ENCODE data around the gene SHOX. TPM values are rescaled to one million over a fixed set of nuclear protein-coding genes. Genes with fewer than 3 reads are reported as not detected.
A peak's percentile ranks its signal among the peaks of the same experiment; 100 is the strongest.

SHOX gene
- total RNA-seq, 6 experiments from 2014 or later: not detected

DNA sequence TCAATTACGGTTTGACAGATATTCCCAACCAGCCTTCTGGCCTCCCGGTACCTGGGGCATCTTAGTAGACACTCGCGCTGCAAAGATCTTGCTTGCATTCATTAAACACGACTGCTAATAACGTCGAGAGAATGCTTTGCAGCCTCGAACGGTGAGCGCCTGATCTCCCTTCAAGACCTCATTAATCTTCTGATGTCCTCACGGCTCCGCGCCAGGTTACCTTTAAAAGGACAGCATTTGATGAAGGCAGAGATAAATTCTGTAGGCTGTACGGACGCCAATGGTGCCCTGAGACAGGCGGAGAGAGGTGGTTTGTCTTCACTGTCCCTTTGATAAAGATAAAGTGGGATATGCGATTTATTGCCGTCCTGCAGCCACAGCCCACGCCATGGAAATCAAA lies 64.2 kb downstream of the SHOX start:
- no peak for DNase-seq
- WGBS (ENCODE audit: insufficient coverage, low coverage, low lambda C conversion rate, missing lambda C conversion rate): 73% methylated on average over 19 of the region's 19 CpGs
- H3K9me3 ChIP-seq: no peaks in the 10 kb centered on the region

DNA sequence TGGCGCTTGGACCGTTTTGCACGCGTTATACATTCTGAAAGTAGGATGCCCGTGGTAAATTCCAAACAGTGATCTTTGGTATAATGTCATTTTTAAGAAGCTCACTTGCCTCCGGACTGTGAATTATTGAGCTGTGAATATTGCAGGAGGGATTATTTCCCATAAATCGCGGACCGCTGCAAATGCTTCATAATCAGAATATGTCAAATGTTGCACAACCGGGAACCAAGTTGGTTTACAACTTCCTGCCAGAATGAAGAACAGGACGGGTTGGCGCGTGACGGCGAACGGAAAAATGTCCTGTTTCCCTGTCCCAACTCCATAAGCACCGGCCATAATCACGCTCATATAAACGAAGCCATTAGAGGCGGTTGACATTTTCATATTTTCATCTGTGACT lies 67.6 kb downstream of the SHOX start:
- Histone ChIP-seq H3K27ac (no peak overlapping the region), H3K9me3 (no peaks in the 10 kb centered on the region), H3K27me3 (no peaks in the 10 kb centered on the region), H3K4me3 (no peak overlapping the region), H3K36me3 (no peaks in the 10 kb centered on the region), H3K4me1 (no peaks in the 10 kb centered on the region)
- TF ChIP-seq POLR2A (IDR thresholded peaks at IDR 0.05): no peak
- TF ChIP-seq, protein P1, sequence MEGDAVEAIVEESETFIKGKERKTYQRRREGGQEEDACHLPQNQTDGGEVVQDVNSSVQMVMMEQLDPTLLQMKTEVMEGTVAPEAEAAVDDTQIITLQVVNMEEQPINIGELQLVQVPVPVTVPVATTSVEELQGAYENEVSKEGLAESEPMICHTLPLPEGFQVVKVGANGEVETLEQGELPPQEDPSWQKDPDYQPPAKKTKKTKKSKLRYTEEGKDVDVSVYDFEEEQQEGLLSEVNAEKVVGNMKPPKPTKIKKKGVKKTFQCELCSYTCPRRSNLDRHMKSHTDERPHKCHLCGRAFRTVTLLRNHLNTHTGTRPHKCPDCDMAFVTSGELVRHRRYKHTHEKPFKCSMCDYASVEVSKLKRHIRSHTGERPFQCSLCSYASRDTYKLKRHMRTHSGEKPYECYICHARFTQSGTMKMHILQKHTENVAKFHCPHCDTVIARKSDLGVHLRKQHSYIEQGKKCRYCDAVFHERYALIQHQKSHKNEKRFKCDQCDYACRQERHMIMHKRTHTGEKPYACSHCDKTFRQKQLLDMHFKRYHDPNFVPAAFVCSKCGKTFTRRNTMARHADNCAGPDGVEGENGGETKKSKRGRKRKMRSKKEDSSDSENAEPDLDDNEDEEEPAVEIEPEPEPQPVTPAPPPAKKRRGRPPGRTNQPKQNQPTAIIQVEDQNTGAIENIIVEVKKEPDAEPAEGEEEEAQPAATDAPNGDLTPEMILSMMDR (IDR thresholded peaks at IDR 0.05): no peak
- WGBS (ENCODE audit: insufficient coverage, low coverage, low lambda C conversion rate, missing lambda C conversion rate): 71% methylated on average over 18 of the region's 20 CpGs
- intact Hi-C loops (cut with DNase I): no loop called here
- ATAC-seq (no peak), DNase-seq (peak in 1 of 3 donors; percentile 22)

More for the DNA sequence above, 64.2 kb downstream of the SHOX start:
- ATAC-seq: no peak
- no peak overlapping the region for H3K27ac ChIP-seq
- H3K27me3 ChIP-seq: no peaks in the 10 kb centered on the region
- no peak overlapping the region for H3K4me3 ChIP-seq
- TF ChIP-seq, protein P1 (IDR thresholded peaks at IDR 0.05): no peak
- no peak for TF ChIP-seq POLR2A (IDR thresholded peaks at IDR 0.05)
- intact Hi-C loops (cut with DNase I): no loop called here
- H3K4me1 ChIP-seq: no peaks in the 10 kb centered on the region
- H3K36me3 ChIP-seq: no peaks in the 10 kb centered on the region

DNA sequence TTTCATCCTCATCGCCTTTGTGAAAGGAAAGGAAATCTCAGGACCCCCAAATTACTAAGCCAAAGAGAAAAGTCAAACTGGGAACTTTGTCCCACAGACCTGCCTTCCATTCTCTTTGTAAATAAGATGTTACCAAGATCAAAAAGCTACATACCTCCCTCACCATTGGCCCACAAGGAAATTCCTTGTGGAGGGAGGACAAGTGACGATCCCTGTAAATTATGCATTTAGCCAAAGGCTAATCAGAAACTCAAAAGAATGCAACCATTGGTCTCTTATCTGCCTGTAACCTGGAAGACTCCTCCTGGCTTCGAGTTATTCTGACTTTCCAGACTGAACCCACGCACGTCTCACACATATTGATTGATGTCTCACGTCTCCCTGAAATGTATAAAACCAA lies 70.3 kb downstream of the SHOX start:
- DNase-seq (no peak), ATAC-seq (no peak)
- Histone ChIP-seq H3K27me3 (no peaks in the 10 kb centered on the region), H3K9me3 (no peaks in the 10 kb centered on the region), H3K4me3 (no peak overlapping the region), H3K36me3 (no peaks in the 10 kb centered on the region), H3K27ac (no peak overlapping the region), H3K4me1 (no peaks in the 10 kb centered on the region)
- 29% methylated on average over 6 of the region's 6 CpGs for WGBS (ENCODE audit: insufficient coverage, low coverage, low lambda C conversion rate, missing lambda C conversion rate)
- TF ChIP-seq, protein P1 (IDR thresholded peaks at IDR 0.05): no peak
- no peak for TF ChIP-seq POLR2A (IDR thresholded peaks at IDR 0.05)
- intact Hi-C loops (cut with DNase I): no loop called here

DNA sequence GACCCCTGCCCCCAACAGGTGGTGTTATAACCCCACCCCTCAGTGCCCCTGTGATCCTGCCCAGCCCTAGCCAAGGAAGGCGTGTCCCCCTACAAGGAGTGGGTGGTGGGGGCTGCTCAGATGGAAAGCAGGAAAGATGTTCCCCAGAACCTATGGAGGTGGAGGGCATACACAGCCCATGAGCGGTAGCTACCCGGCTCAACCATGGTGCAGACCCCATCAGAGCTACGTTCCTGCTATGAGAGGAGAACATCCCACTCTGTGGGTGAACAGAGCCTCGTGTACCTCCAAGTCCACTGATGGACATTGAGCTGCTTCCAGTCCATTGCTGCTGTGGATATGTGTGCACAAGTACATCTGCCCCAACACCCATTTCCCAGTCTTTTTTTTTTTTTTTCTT lies 71.1 kb downstream of the SHOX start:
- intact Hi-C loops (cut with DNase I): no loop called here
- no peak for TF ChIP-seq POLR2A (IDR thresholded peaks at IDR 0.05)
- TF ChIP-seq, protein P1 (IDR thresholded peaks at IDR 0.05): no peak
- H3K27me3 ChIP-seq: no peaks in the 10 kb centered on the region
- no peaks in the 10 kb centered on the region for H3K9me3 ChIP-seq
- 43% methylated on average over 1 of the region's 5 CpGs for WGBS (ENCODE audit: insufficient coverage, low coverage, low lambda C conversion rate, missing lambda C conversion rate)
- DNase-seq: peak in 1 of 3 donors; percentile 35
- no peak overlapping the region for H3K27ac ChIP-seq
- no peaks in the 10 kb centered on the region for H3K36me3 ChIP-seq
- ATAC-seq: peak in 1 of 4 donors; percentile 24
- no peak overlapping the region for H3K4me3 ChIP-seq
- H3K4me1 ChIP-seq: no peaks in the 10 kb centered on the region

DNA sequence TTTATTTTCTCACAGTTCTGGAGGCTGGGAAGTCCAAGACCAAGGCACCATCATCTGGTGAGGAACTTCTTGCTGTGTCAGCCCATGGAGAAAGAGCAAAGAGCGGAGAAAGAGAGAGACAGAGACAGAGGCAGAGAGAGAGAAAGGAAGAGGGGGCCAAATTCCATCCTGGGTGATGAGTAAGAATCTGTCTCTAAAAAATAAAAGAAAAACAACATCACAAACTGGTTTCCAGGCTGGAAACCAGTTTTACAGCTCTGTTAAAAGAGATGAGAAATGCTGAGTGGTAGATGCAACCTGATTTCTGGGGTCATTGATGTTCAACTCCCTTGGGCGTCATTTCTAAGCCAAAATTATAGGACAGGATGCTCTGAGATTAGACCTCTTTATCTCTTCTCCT lies 72.9 kb downstream of the SHOX start:
- no peaks in the 10 kb centered on the region for H3K4me1 ChIP-seq
- intact Hi-C loops (cut with DNase I): no loop called here
- no peaks in the 10 kb centered on the region for H3K9me3 ChIP-seq

More for the DNA sequence above, 72.9 kb downstream of the SHOX start:
- Histone ChIP-seq H3K4me3 (no peak overlapping the region), H3K27ac (no peak overlapping the region), H3K36me3 (no peaks in the 10 kb centered on the region), H3K27me3 (no peaks in the 10 kb centered on the region)
- peak in 1 of 3 donors; percentile 2 for DNase-seq
- TF ChIP-seq, protein P1 (IDR thresholded peaks at IDR 0.05): no peak
- TF ChIP-seq POLR2A (IDR thresholded peaks at IDR 0.05): no peak
- no peak for ATAC-seq
- 25% methylated on average over 2 of the region's 2 CpGs for WGBS (ENCODE audit: insufficient coverage, low coverage, low lambda C conversion rate, missing lambda C conversion rate)

Measured in right lobe of liver (tissue), 6 donors.